Retinal pigment epithelial cell (primary cell): ENCODE data around the gene ING1.

Experiments used
- DNase-seq: peaks from one replicate; pipeline ENCODE4 v3.0.0-alpha.2; 2010; ENCODE audit warnings: low read depth
- H3K4me3 ChIP-seq: 2 replicates; pipeline ENCODE4 v1.5.1; 2011; ENCODE audit warnings: mild to moderate bottlenecking, low read length, control low read depth, moderate library complexity
- CTCF ChIP-seq: conservative IDR thresholded peaks from 2 replicates; pipeline ENCODE4 v1.5.1; 2011; ENCODE audit warnings: low read depth, low read length, control low read depth, inconsistent platforms

ING1 gene

GRCh38 chr13:110702089-110702488 is 11.4 kb upstream of the ING1 start:
- DNase-seq: no peak
- TF ChIP-seq CTCF: no peak
- H3K4me3 ChIP-seq: no peak overlapping the region

- DNase-seq: no peak
- no peak for TF ChIP-seq CTCF
- H3K4me3 ChIP-seq: no peak overlapping the region
These were observed 10.6 kb upstream of the ING1 start for GRCh38 chr13:110702591-110703526.

- H3K4me3 ChIP-seq: peak overlapping the region; percentile 75
- no peak for DNase-seq
- no peak for TF ChIP-seq CTCF
These were observed 8.1 kb upstream of the ING1 start for GRCh38 chr13:110705356-110705825.

- TF ChIP-seq CTCF: no peak
- H3K4me3 ChIP-seq: peak within 1 kb of the TSS; percentile 75
- DNase-seq: peak; percentile 76
These were observed 7.5 kb upstream of the ING1 start, which contains the start of gene CARS2 for GRCh38 chr13:110705826-110706569. TSS of gene CARS2 (minus strand) at chr13:110706116. CDS start at chr13:110706093, 23 bp downstream.

GRCh38 chr13:110706570-110707372 is 6.7 kb upstream of the ING1 start:
- H3K4me3 ChIP-seq: peak overlapping the region; percentile 75
- no peak for DNase-seq
- TF ChIP-seq CTCF: no peak

GRCh38 chr13:110712081-110712848 is 1.2 kb upstream of the ING1 start:
- DNase-seq: no peak
- TF ChIP-seq CTCF: no peak
- H3K4me3 ChIP-seq: peak overlapping the region; percentile 92
